ENCODE data around the gene NWD2.

Gene NWD2

DNA sequence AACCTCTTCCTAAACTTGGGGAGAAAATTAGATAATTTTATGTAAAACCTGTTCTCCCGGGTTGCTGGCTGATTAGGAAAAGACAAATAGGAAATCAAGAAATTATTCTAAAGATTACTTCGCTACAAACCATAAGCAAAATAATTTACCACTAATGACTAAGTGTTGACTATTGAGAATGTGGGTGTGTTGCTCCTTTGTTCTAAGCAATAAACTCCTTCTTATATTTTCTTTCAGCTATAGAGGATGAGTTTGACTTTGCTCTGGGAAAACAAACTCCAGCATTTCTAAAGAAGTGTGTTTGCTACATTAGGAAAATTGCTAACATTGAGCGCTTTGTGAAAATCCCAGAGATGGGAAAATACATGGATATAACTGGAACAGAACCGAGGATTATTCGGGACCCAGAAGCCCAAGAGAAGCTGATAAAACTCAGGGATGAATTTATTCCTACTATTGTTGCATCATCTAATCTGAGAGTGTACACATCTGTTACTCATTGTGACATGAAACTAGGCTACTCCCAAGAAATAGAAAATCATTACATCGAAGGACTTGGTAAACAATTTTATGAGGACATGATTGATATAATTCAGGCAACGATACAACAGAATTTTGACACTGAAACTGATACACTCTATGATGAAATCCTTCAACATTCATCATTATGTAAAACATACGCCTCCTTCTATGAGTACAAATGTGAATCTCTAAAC lies 194.2 kb downstream of the NWD2 start:
- Histone ChIP-seq H3K4me3 (ENCODE audit: insufficient read length, low read depth) (no peak overlapping the region), H3K27me3 (ENCODE audit: insufficient read depth, insufficient read length) (no peaks in the 10 kb centered on the region), H3K36me3 (ENCODE audit: insufficient read depth, insufficient read length, low read length) (no peaks in the 10 kb centered on the region), H3K9me3 (ENCODE audit: insufficient read depth, low read length) (no peaks in the 10 kb centered on the region), H3K9ac (ENCODE audit: insufficient read length, low read depth) (no peak overlapping the region), H3K4me1 (ENCODE audit: insufficient read depth, insufficient read length) (no peaks in the 10 kb centered on the region)
- no peak for TF ChIP-seq YY1 (IDR thresholded peaks at IDR 0.05; ENCODE audit: insufficient read depth, insufficient read length)
- no peak for TF ChIP-seq SUZ12 (IDR thresholded peaks at IDR 0.05; ENCODE audit: extremely low read depth, insufficient read depth, insufficient read length)
- no peak for TF ChIP-seq ZNF274 (IDR thresholded peaks at IDR 0.05; ENCODE audit: low read depth, low read length)
- no peak for DNase-seq (ENCODE audit: low read depth, low spot score)

DNA sequence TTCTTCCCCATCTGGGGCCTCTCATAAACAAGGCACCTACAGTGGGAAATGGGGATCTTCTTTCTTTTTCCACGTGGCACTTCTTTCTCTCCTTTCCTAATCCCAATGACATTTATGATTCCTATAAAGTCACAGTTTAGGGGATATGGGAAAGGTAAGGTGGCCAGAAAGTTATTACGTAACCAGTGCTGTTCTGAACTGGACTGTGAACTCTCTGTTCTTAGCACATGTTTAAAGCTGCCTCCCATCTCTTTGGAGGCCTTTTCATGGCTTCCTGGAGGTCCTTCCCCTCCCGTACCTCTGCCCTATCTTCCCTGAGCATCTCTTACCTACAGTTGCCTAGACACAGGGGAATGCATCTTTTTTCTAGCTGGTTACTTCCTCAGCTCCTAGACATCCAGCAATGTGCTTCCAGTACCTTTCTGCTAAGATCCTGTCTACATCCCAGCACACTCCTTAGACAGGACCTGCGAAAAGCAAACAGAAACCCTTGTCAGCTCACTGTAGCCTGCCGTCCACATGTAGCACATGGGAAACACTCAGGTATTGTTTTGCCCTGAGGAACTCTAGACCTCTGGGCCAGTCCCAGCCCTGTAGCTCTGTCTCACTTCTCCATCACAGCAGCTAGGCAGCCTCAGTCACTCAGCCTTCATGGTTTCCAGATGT lies 195.4 kb downstream of the NWD2 start:
- H3K27me3 ChIP-seq (ENCODE audit: insufficient read depth, insufficient read length), result no peaks in the 10 kb centered on the region
- peaks cover 3% of the 10 kb centered on the region; the same call in 1 of the 2 replicates for H3K9me3 ChIP-seq (ENCODE audit: insufficient read depth, low read length)
- no peaks in the 10 kb centered on the region for H3K36me3 ChIP-seq (ENCODE audit: insufficient read depth, insufficient read length, low read length)
- no peaks in the 10 kb centered on the region for H3K4me1 ChIP-seq (ENCODE audit: insufficient read depth, insufficient read length)
- TF ChIP-seq YY1 (IDR thresholded peaks at IDR 0.05; ENCODE audit: insufficient read depth, insufficient read length), result no peak
- no peak for TF ChIP-seq ZNF274 (IDR thresholded peaks at IDR 0.05; ENCODE audit: low read depth, low read length)
- TF ChIP-seq SUZ12 (IDR thresholded peaks at IDR 0.05; ENCODE audit: extremely low read depth, insufficient read depth, insufficient read length), result no peak
- no peak overlapping the region for H3K9ac ChIP-seq (ENCODE audit: insufficient read length, low read depth)
- no peak overlapping the region for H3K4me3 ChIP-seq (ENCODE audit: insufficient read length, low read depth)
- DNase-seq (ENCODE audit: low read depth, low spot score), result no peak

DNA sequence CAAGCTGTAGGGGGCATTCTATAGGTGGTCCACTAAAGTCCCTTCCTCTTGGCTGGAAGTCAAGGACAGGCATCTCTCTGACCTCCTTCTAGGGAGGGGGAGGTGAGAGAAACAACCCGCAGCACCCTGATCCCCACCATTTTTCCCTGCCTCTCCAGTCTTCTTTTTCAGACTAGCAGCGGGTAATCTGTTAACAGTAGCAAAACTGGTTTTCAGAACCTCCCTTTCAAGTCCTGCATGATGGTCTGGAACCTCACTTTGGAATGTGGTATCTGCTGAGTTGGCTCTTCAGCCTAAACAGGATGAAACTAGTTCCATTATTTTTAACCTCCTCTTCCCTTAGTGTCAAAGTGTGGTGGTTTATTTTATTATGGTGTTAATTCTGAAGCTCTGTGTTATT lies 196.0 kb downstream of the NWD2 start:
- H3K4me3 ChIP-seq (ENCODE audit: insufficient read length, low read depth), result no peak overlapping the region
- peaks cover 3% of the 10 kb centered on the region; the same call in 1 of the 2 replicates for H3K9me3 ChIP-seq (ENCODE audit: insufficient read depth, low read length)
- no peak for DNase-seq (ENCODE audit: low read depth, low spot score)
- no peaks in the 10 kb centered on the region for H3K27me3 ChIP-seq (ENCODE audit: insufficient read depth, insufficient read length)
- no peaks in the 10 kb centered on the region for H3K4me1 ChIP-seq (ENCODE audit: insufficient read depth, insufficient read length)
- no peaks in the 10 kb centered on the region for H3K36me3 ChIP-seq (ENCODE audit: insufficient read depth, insufficient read length, low read length)
- TF ChIP-seq YY1 (IDR thresholded peaks at IDR 0.05; ENCODE audit: insufficient read depth, insufficient read length) (no peak), SUZ12 (IDR thresholded peaks at IDR 0.05; ENCODE audit: extremely low read depth, insufficient read depth, insufficient read length) (no peak), ZNF274 (IDR thresholded peaks at IDR 0.05; ENCODE audit: low read depth, low read length) (no peak)
- no peak overlapping the region for H3K9ac ChIP-seq (ENCODE audit: insufficient read length, low read depth)

DNA sequence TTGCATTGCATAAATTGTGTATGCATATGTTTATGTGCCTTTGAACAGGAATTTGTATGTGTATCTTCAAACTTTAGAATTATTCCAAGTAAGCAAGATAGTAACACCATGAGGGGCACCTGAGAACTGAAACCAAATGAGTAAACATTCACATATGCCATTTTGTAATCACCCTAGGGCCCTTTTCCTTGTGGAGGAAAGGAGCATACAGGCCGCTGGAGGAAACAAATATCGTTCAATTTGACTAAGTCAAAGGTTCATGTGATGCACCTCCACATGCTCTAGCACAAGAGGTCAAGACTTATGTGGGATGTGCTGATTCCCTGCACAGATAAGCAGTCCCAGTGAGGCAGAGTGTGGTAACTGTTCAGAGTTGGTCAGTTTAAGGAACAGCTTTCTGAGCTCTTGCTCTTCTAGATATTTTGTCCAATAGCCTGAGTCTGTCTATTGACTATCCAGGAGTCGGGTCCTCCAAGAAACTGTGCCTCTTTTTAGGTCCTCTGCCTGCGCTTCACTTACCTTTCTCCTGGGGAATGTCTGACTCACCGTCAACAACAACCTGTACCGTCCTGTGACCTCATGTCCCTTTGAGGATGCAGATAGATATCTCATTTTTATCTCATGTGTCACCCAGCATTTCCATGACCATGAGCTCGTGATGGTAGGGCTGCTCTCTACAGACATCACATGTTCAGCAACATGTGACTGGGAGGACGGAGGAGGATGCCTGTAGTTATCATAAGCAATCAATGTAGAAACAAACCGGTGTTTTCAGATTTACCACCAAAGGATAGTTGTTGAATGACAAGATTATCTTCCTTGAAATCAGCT lies 196.9 kb downstream of the NWD2 start:
- Histone ChIP-seq H3K4me1 (ENCODE audit: insufficient read depth, insufficient read length) (no peaks in the 10 kb centered on the region), H3K9me3 (ENCODE audit: insufficient read depth, low read length) (peaks cover 3% of the 10 kb centered on the region; the same call in 1 of the 2 replicates), H3K4me3 (ENCODE audit: insufficient read length, low read depth) (no peak overlapping the region), H3K36me3 (ENCODE audit: insufficient read depth, insufficient read length, low read length) (no peaks in the 10 kb centered on the region), H3K27me3 (ENCODE audit: insufficient read depth, insufficient read length) (no peaks in the 10 kb centered on the region), H3K9ac (ENCODE audit: insufficient read length, low read depth) (no peak overlapping the region)
- no peak for DNase-seq (ENCODE audit: low read depth, low spot score)
- TF ChIP-seq SUZ12 (IDR thresholded peaks at IDR 0.05; ENCODE audit: extremely low read depth, insufficient read depth, insufficient read length), result no peak
- no peak for TF ChIP-seq YY1 (IDR thresholded peaks at IDR 0.05; ENCODE audit: insufficient read depth, insufficient read length)
- TF ChIP-seq ZNF274 (IDR thresholded peaks at IDR 0.05; ENCODE audit: low read depth, low read length), result no peak

DNA sequence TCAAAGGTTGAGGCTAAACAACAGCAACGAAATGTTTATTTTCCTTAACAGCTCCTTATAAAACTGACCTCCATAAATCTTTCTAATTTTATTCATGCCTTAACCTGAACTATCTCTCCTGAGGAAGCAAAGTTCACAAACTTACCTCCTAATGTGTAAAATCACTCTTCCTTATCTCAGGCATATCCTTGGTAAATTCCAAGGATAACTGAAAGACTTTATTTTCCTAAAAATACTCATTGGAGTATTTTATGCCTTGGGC lies 197.4 kb downstream of the NWD2 start:
- Histone ChIP-seq H3K36me3 (ENCODE audit: insufficient read depth, insufficient read length, low read length) (no peaks in the 10 kb centered on the region), H3K4me3 (ENCODE audit: insufficient read length, low read depth) (no peak overlapping the region), H3K9ac (ENCODE audit: insufficient read length, low read depth) (no peak overlapping the region), H3K27me3 (ENCODE audit: insufficient read depth, insufficient read length) (no peaks in the 10 kb centered on the region), H3K9me3 (ENCODE audit: insufficient read depth, low read length) (peaks cover 3% of the 10 kb centered on the region; the same call in 1 of the 2 replicates), H3K4me1 (ENCODE audit: insufficient read depth, insufficient read length) (no peaks in the 10 kb centered on the region)
- no peak for DNase-seq (ENCODE audit: low read depth, low spot score)
- no peak for TF ChIP-seq SUZ12 (IDR thresholded peaks at IDR 0.05; ENCODE audit: extremely low read depth, insufficient read depth, insufficient read length)
- TF ChIP-seq ZNF274 (IDR thresholded peaks at IDR 0.05; ENCODE audit: low read depth, low read length), result no peak
- TF ChIP-seq YY1 (IDR thresholded peaks at IDR 0.05; ENCODE audit: insufficient read depth, insufficient read length), result no peak

DNA sequence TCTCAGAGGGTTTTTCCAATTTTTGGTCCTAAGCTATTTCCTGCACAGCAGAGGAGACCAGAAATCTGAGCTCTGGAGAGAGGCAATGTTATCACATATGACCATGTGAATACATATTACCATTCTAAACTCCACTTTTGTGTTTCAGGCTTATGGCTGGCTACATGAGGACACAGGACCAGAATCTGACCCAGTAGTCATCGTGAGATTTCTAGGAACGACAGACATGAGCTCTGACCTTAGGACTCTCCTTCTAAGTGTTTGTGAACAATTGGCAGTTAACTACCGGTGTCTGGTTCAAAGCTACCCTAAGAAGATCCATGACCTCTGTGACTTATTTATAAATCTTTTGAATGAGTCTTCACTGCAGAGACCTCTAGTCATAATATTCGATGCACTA lies 198.6 kb downstream of the NWD2 start:
- no peak for DNase-seq (ENCODE audit: low read depth, low spot score)
- TF ChIP-seq YY1 (IDR thresholded peaks at IDR 0.05; ENCODE audit: insufficient read depth, insufficient read length) (no peak), ZNF274 (IDR thresholded peaks at IDR 0.05; ENCODE audit: low read depth, low read length) (no peak), SUZ12 (IDR thresholded peaks at IDR 0.05; ENCODE audit: extremely low read depth, insufficient read depth, insufficient read length) (no peak)
- no peaks in the 10 kb centered on the region for H3K27me3 ChIP-seq (ENCODE audit: insufficient read depth, insufficient read length)

DNA sequence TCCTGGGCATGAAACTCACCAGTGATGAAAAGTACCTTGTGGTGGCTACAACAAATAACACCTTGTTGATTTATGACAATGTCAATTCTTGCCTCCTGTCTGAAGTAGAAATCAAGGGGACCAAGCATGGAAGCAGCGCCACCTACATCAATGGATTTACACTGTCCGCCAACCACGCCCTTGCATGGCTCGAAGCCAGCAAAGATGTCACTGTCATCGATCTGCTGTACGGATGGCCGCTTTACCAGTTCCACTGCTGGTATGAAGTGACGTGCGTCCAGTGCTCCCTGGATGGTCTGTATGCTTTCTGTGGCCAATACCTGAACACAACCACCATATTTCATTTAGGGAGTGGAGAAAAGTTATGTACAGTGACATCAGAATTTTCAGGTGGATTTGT lies 200.5 kb downstream of the NWD2 start:
- Histone ChIP-seq H3K9ac (ENCODE audit: insufficient read length, low read depth) (no peak overlapping the region), H3K4me1 (ENCODE audit: insufficient read depth, insufficient read length) (no peaks in the 10 kb centered on the region), H3K36me3 (ENCODE audit: insufficient read depth, insufficient read length, low read length) (no peaks in the 10 kb centered on the region), H3K9me3 (ENCODE audit: insufficient read depth, low read length) (peaks cover 3% of the 10 kb centered on the region; the same call in 1 of the 2 replicates), H3K27me3 (ENCODE audit: insufficient read depth, insufficient read length) (no peaks in the 10 kb centered on the region), H3K4me3 (ENCODE audit: insufficient read length, low read depth) (no peak overlapping the region)
- DNase-seq (ENCODE audit: low read depth, low spot score), result no peak
- no peak for TF ChIP-seq YY1 (IDR thresholded peaks at IDR 0.05; ENCODE audit: insufficient read depth, insufficient read length)
- TF ChIP-seq ZNF274 (IDR thresholded peaks at IDR 0.05; ENCODE audit: low read depth, low read length), result no peak
- no peak for TF ChIP-seq SUZ12 (IDR thresholded peaks at IDR 0.05; ENCODE audit: extremely low read depth, insufficient read depth, insufficient read length)

More for the DNA sequence above, 198.6 kb downstream of the NWD2 start:
- Histone ChIP-seq H3K36me3 (ENCODE audit: insufficient read depth, insufficient read length, low read length) (no peaks in the 10 kb centered on the region), H3K9ac (ENCODE audit: insufficient read length, low read depth) (no peak overlapping the region), H3K4me1 (ENCODE audit: insufficient read depth, insufficient read length) (no peaks in the 10 kb centered on the region), H3K9me3 (ENCODE audit: insufficient read depth, low read length) (peaks cover 3% of the 10 kb centered on the region; the same call in 1 of the 2 replicates), H3K4me3 (ENCODE audit: insufficient read length, low read depth) (no peak overlapping the region)

Measured in NT2/D1 (cell line).